ENCODE results near the gene MAB21L4.
A peak's percentile ranks its signal among the peaks of the same experiment; 100 is the strongest.

MAB21L4 gene

GRCh38 chr2:240858321-240858720 lies 37.6 kb downstream of the MAB21L4 start:
- no peak for TF ChIP-seq CTCF (IDR thresholded peaks at IDR 0.05; ENCODE audit: insufficient read depth, missing control alignments)
- DNase-seq (ENCODE audit: insufficient read length, low spot score) (no peak), FAIRE-seq (no peak)

- FAIRE-seq = no peak
- no peak for DNase-seq (ENCODE audit: insufficient read length, low spot score)
- no peak for TF ChIP-seq CTCF (IDR thresholded peaks at IDR 0.05; ENCODE audit: insufficient read depth, missing control alignments)
These were observed 38.6 kb downstream of the MAB21L4 start for GRCh38 chr2:240857039-240858008.

GRCh38 chr2:240856151-240856980 lies 39.6 kb downstream of the MAB21L4 start:
- no peak for DNase-seq (ENCODE audit: insufficient read length, low spot score)

GRCh38 chr2:240855670-240856069 lies 40.3 kb downstream of the MAB21L4 start:
- FAIRE-seq (no peak), DNase-seq (ENCODE audit: insufficient read length, low spot score) (no peak)
- no peak for TF ChIP-seq CTCF (IDR thresholded peaks at IDR 0.05; ENCODE audit: insufficient read depth, missing control alignments)

More at GRCh38 chr2:240856151-240856980, 39.6 kb downstream of the MAB21L4 start:
- no peak for FAIRE-seq
- no peak for TF ChIP-seq CTCF (IDR thresholded peaks at IDR 0.05; ENCODE audit: insufficient read depth, missing control alignments)

GRCh38 chr2:240852671-240853314 lies 43.2 kb downstream of the MAB21L4 start:
- DNase-seq (ENCODE audit: insufficient read length, low spot score) (no peak), FAIRE-seq (no peak)
- TF ChIP-seq CTCF (IDR thresholded peaks at IDR 0.05; ENCODE audit: insufficient read depth, missing control alignments) = no peak

- peak; percentile 92 for TF ChIP-seq CTCF (IDR thresholded peaks at IDR 0.05; ENCODE audit: insufficient read depth, missing control alignments)
- DNase-seq (ENCODE audit: insufficient read length, low spot score) = peak; percentile 87
- FAIRE-seq = no peak
These were observed 44.6 kb downstream of the MAB21L4 start for GRCh38 chr2:240851078-240851991.

Measured in D721Med (cell line).